Measurements from ENCODE around the gene TERT. TPM values are rescaled to one million over a fixed set of nuclear protein-coding genes. Genes with fewer than 3 reads are reported as not detected.

The TERT gene
- total and polyA plus RNA-seq, 2 experiments from 2014 or later, result 0.08 TPM; not detected in 1

- Histone ChIP-seq H3K27me3 (no peaks in the 10 kb centered on the region), H3K4me2 (no peak overlapping the region), H3K4me1 (ENCODE audit: insufficient read depth) (peaks cover 6% of the 10 kb centered on the region), H3K79me2 (no peaks in the 10 kb centered on the region), H4K20me1 (ENCODE audit: insufficient read depth, poor library complexity, severe bottlenecking) (no peaks in the 10 kb centered on the region), H2AFZ (no peak overlapping the region), H3K9me3 (ENCODE audit: low read depth) (no peaks in the 10 kb centered on the region), H3K9me2 (replicated peaks; ENCODE audit: insufficient read depth) (no peaks in the 10 kb centered on the region), H3K36me3 (replicated peaks; ENCODE audit: insufficient read depth, low read depth) (no peaks in the 10 kb centered on the region), H3K4me3 (no peak overlapping the region), H3K27ac (no peak overlapping the region)
- WGBS (ENCODE audit: low lambda C conversion rate, missing lambda C conversion rate), result 89% methylated on average over 17 of the region's 17 CpGs
- no peak for DNase-seq (ENCODE audit: low spot score)
- no peak for TF ChIP-seq EZH2phosphoT487 (IDR thresholded peaks at IDR 0.05; ENCODE audit: low read depth, severe bottlenecking, unreplicated experiment)
- no peak for TF ChIP-seq CTCF (IDR thresholded peaks at IDR 0.05; ENCODE audit: poor library complexity)
- no peak for TF ChIP-seq EZH2 (IDR thresholded peaks at IDR 0.05; ENCODE audit: borderline replicate concordance)
Observed at GRCh38 chr5:1208221-1208742, 86.6 kb downstream of the TERT start.

DNA sequence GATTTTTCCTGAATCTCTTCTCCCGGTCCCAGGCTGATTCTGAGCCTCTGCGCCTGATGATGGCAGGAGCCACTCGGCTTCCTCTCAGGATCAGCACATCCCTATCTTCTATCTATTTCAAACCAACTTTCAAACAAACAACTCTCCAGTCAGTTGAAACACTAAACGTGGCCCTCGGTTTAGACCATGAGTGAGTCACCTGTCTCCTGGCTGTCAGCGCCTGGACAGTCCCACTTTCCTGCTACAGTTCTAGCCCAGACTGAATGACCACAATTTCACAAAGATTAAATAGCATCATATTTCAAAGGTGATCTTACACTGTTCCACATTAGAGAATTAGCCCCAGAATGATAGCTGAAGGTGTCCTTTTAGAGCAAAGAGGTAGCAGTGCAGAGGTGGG lies 87.3 kb downstream of the TERT start:
- Histone ChIP-seq H3K4me3 (no peak overlapping the region), H3K9me2 (replicated peaks; ENCODE audit: insufficient read depth) (no peaks in the 10 kb centered on the region), H3K79me2 (no peaks in the 10 kb centered on the region), H3K36me3 (replicated peaks; ENCODE audit: insufficient read depth, low read depth) (no peaks in the 10 kb centered on the region), H3K27ac (no peak overlapping the region), H3K9me3 (ENCODE audit: low read depth) (no peaks in the 10 kb centered on the region), H3K4me1 (ENCODE audit: insufficient read depth) (peaks cover 6% of the 10 kb centered on the region), H3K4me2 (no peak overlapping the region), H4K20me1 (ENCODE audit: insufficient read depth, poor library complexity, severe bottlenecking) (no peaks in the 10 kb centered on the region), H3K27me3 (no peaks in the 10 kb centered on the region), H2AFZ (no peak overlapping the region)
- TF ChIP-seq EZH2phosphoT487 (IDR thresholded peaks at IDR 0.05; ENCODE audit: low read depth, severe bottlenecking, unreplicated experiment), result no peak
- no peak for TF ChIP-seq CTCF (IDR thresholded peaks at IDR 0.05; ENCODE audit: poor library complexity)
- no peak for TF ChIP-seq EZH2 (IDR thresholded peaks at IDR 0.05; ENCODE audit: borderline replicate concordance)
- DNase-seq (ENCODE audit: low spot score), result no peak
- 55% methylated on average over 6 of the region's 6 CpGs for WGBS (ENCODE audit: low lambda C conversion rate, missing lambda C conversion rate)

GRCh38 chr5:1206521-1207412 lies 88.1 kb downstream of the TERT start:
- Histone ChIP-seq H3K4me3 (no peak overlapping the region), H3K27ac (no peak overlapping the region)

More at GRCh38 chr5:1206521-1207412, 88.1 kb downstream of the TERT start:
- TF ChIP-seq EZH2 (IDR thresholded peaks at IDR 0.05; ENCODE audit: borderline replicate concordance) (no peak), CTCF (IDR thresholded peaks at IDR 0.05; ENCODE audit: poor library complexity) (no peak), EZH2phosphoT487 (IDR thresholded peaks at IDR 0.05; ENCODE audit: low read depth, severe bottlenecking, unreplicated experiment) (no peak)
- no peaks in the 10 kb centered on the region for H3K27me3 ChIP-seq
- no peak overlapping the region for H3K4me2 ChIP-seq
- no peaks in the 10 kb centered on the region for H3K9me2 ChIP-seq (replicated peaks; ENCODE audit: insufficient read depth)
- no peaks in the 10 kb centered on the region for H3K36me3 ChIP-seq (replicated peaks; ENCODE audit: insufficient read depth, low read depth)
- DNase-seq (ENCODE audit: low spot score), result no peak
- WGBS (ENCODE audit: low lambda C conversion rate, missing lambda C conversion rate), result 90% methylated on average over 42 of the region's 49 CpGs
- no peaks in the 10 kb centered on the region for H4K20me1 ChIP-seq (ENCODE audit: insufficient read depth, poor library complexity, severe bottlenecking)
- H3K79me2 ChIP-seq, result no peaks in the 10 kb centered on the region
- H2AFZ ChIP-seq, result no peak overlapping the region
- H3K9me3 ChIP-seq (ENCODE audit: low read depth), result no peaks in the 10 kb centered on the region
- H3K4me1 ChIP-seq (ENCODE audit: insufficient read depth), result peaks cover 6% of the 10 kb centered on the region

Data from hepatocyte (in vitro differentiated cells).